SK-N-SH (cell line): ENCODE results near the gene ATP13A4. TPM values are rescaled to one million over a fixed set of nuclear protein-coding genes. Genes with fewer than 3 reads are reported as not detected.

Experiments
- CTCF ChIA-PET: fragments of 300-600, 350-600 bp; formaldehyde crosslinking; extraction: SDS; loops from one replicate; lab custom pipeline; 2021; lab: Yijun Ruan, JAX
- POLR2A ChIA-PET: fragments of 350-600 bp; sonication (Branson Sonifier 250); formaldehyde crosslinking; extraction: SDS; loops from one replicate; lab custom pipeline; 2020; ENCODE audit warnings: antibody characterized with exemption, inconsistent platforms; lab: Yijun Ruan, JAX
- DNase-seq: peaks from one replicate; pipeline ENCODE4 v3.0.0; 2012
- H2AFZ ChIP-seq: fragments of 200-600 bp; sonication (generic); 2 replicates; pipeline ENCODE4 v1.8.1; 2016; ENCODE audit warnings: antibody characterized with exemption, mild to moderate bottlenecking, low read depth
- H3F3A ChIP-seq: fragments of 200-600 bp; sonication (generic); replicated peaks from 2 replicates; pipeline ENCODE3; 2016; ENCODE audit warnings: antibody characterized with exemption, mild to moderate bottlenecking; ENCODE audit not compliant: insufficient read depth
- H3K27ac ChIP-seq, 2 experiments: fragments of 200-500 bp in 1 of 2; fragments of 200-600 bp in 1 of 2; sonication (Bioruptor generic) in 1 of 2; sonication (generic), shearing (Covaris generic) in 1 of 2; 2 replicates each; pipeline versions ENCODE4 v1.5.1 to v1.6.1; 2014 to 2016; ENCODE audit warnings: low read depth in 2 of 2, inconsistent platforms in 1 of 2, low read length in 1 of 2, mild to moderate bottlenecking in 1 of 2, mixed read lengths in 1 of 2
- H3K27me3 ChIP-seq: fragments of 200-600 bp; sonication (generic), shearing (Covaris generic); 2 replicates; pipeline ENCODE4 v1.6.1; 2016; ENCODE audit warnings: mixed run types; ENCODE audit not compliant: insufficient read depth
- H3K36me3 ChIP-seq, 2 experiments: fragments of 200-500 bp in 1 of 2; fragments of 200-600 bp in 1 of 2; sonication (Bioruptor generic) in 1 of 2; sonication (generic) in 1 of 2; replicated peaks in 1 of 2; 2 replicates each; pipeline versions ENCODE3 to v1.5.1; 2014 to 2016; ENCODE audit warnings: low read length in 1 of 2, mild to moderate bottlenecking in 1 of 2; ENCODE audit not compliant: insufficient read depth in 2 of 2, control insufficient read depth in 1 of 2
- H3K4me1 ChIP-seq, 2 experiments: fragments of 200-500 bp in 1 of 2; fragments of 200-600 bp in 1 of 2; sonication (Bioruptor generic) in 1 of 2; sonication (generic), shearing (Covaris generic) in 1 of 2; 2 replicates each; pipeline versions ENCODE4 v1.5.1 to v1.6.1; 2014 to 2016; ENCODE audit warnings: low read depth in 1 of 2, low read length in 1 of 2, mixed run types in 1 of 2; ENCODE audit not compliant: insufficient read depth in 2 of 2, control insufficient read depth in 1 of 2
- H3K4me2 ChIP-seq: fragments of 200-600 bp; sonication (generic), shearing (Covaris generic); 2 replicates; pipeline ENCODE4 v1.6.1; 2017; ENCODE audit warnings: mixed run types
- H3K4me3 ChIP-seq, 2 experiments: fragments of 200-500 bp in 1 of 2; fragments of 200-600 bp in 1 of 2; sonication (Bioruptor generic) in 1 of 2; sonication (generic), shearing (Covaris generic) in 1 of 2; 2 replicates each; pipeline versions ENCODE4 v1.5.1 to v1.8.1; 2014 to 2016; ENCODE audit warnings: low read depth in 2 of 2, inconsistent platforms in 1 of 2, low read length in 1 of 2, mild to moderate bottlenecking in 1 of 2, mixed read lengths in 1 of 2, moderate library complexity in 1 of 2
- H3K79me2 ChIP-seq: fragments of 200-600 bp; sonication (generic); 2 replicates; pipeline ENCODE4 v1.8.1; 2017; ENCODE audit warnings: mild to moderate bottlenecking; ENCODE audit not compliant: insufficient read depth
- H3K9ac ChIP-seq: fragments of 200-600 bp; sonication (generic); 2 replicates; pipeline ENCODE4 v1.6.1; 2017; ENCODE audit warnings: mixed run types
- H3K9me2 ChIP-seq: fragments of 200-600 bp; sonication (generic); 2 replicates; pipeline ENCODE4 v1.6.1; 2017; ENCODE audit warnings: mixed run types
- H3K9me3 ChIP-seq: fragments of 200-600 bp; sonication (generic); 2 replicates; pipeline ENCODE4 v1.6.1; 2017; ENCODE audit warnings: mixed run types, mild to moderate bottlenecking, moderate library complexity
- H4K20me1 ChIP-seq: fragments of 200-600 bp; sonication (generic); 2 replicates; pipeline ENCODE4 v1.6.1; 2017; ENCODE audit warnings: mild to moderate bottlenecking, mixed run types; ENCODE audit not compliant: insufficient read depth
- EZH2phosphoT487 ChIP-seq: fragments of 200-600 bp; sonication (generic); IDR thresholded peaks from 2 replicates; pipeline ENCODE4 v1.6.1; 2017; ENCODE audit warnings: low read depth, mixed run types, mild to moderate bottlenecking, antibody characterized with exemption, moderate library complexity, borderline replicate concordance
- FOXJ3 ChIP-seq: sonication (generic); formaldehyde crosslinking; IDR thresholded peaks from 2 replicates; pipeline ENCODE4 v1.5.1; 2020; ENCODE audit warnings: mild to moderate bottlenecking, missing genetic modification reagents
- GATA2 ChIP-seq: sonication (generic); formaldehyde crosslinking; IDR thresholded peaks from 2 replicates; pipeline ENCODE4 v1.5.0; 2020; ENCODE audit warnings: mild to moderate bottlenecking, missing genetic modification reagents
- NRF1 ChIP-seq: IDR thresholded peaks from 2 replicates; pipeline ENCODE4 v1.6.1; 2012; ENCODE audit warnings: low read depth, mild to moderate bottlenecking, low read length
- RAD21 ChIP-seq: IDR thresholded peaks from 2 replicates; pipeline ENCODE4 v1.6.1; 2012; ENCODE audit warnings: mild to moderate bottlenecking, low read length
- RFX5 ChIP-seq: IDR thresholded peaks from 2 replicates; pipeline ENCODE4 v1.6.1; 2012; ENCODE audit warnings: mild to moderate bottlenecking, improper control_type of control experiment, low read length
- TAF1 ChIP-seq: IDR thresholded peaks from 2 replicates; pipeline ENCODE4 v1.6.1; 2012; ENCODE audit warnings: low read depth, mild to moderate bottlenecking, low read length, moderate library complexity, borderline replicate concordance
- TEAD4 ChIP-seq: IDR thresholded peaks from 2 replicates; pipeline ENCODE4 v1.4.0; 2012; ENCODE audit warnings: mild to moderate bottlenecking, borderline replicate concordance; ENCODE audit not compliant: insufficient read depth
- WGBS: methylation state at CpG from one replicate; pipeline ENCODE4 v1.1.6; 2017; ENCODE audit warnings: low lambda C conversion rate; 5-methylcytosine and 5-hydroxymethylcytosine counted together
- polyA plus RNA-seq, 3 experiments: library from polyadenylated mRNA; depleted of rRNA; stranded (reverse); fragments of >200 nt; gene quantifications; 2 replicates each; pipeline ENCODE4 v1.2.3, GENCODE V29; 2012
- TF ChIP-seq, protein P1 (sequence below): fragments of 200-600 bp; sonication (generic); IDR thresholded peaks from 2 replicates; pipeline ENCODE4 v1.6.1; 2017; ENCODE audit warnings: antibody characterized with exemption, mild to moderate bottlenecking, moderate library complexity
- TF ChIP-seq, protein P2 (sequence below): fragments of 150-350 bp; IDR thresholded peaks from 2 replicates; pipeline ENCODE4 v1.6.1; 2017; ENCODE audit warnings: antibody characterized with exemption, low read length, low read depth, borderline replicate concordance
- TF ChIP-seq, protein P3 (sequence below): IDR thresholded peaks from 2 replicates; pipeline ENCODE4; 2012

Gene ATP13A4
- polyA plus RNA-seq, 1 of the 3 experiments (the other 2 are of a cell fraction), result 0.02 TPM

DNA sequence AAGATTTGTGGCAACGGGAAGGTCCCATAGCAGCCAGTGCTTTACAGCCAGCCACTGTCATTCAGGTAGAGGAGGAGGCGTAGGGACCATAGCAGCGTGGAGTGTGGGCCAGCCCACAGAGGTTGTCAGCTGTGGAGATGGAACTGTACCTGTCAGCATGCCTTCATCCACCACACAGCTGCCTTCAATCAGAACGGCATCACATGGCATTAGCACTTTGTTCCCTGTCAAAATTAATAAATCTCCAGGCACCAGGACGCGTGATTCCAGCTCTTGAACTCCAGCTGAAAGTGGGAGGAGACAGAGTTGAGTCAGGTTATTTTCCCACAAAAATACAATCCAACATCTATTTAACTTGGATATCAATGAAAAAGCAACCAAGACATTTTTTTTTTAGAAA, 84.0 kb downstream of the ATP13A4 start (continued):
- TF ChIP-seq, protein P1, sequence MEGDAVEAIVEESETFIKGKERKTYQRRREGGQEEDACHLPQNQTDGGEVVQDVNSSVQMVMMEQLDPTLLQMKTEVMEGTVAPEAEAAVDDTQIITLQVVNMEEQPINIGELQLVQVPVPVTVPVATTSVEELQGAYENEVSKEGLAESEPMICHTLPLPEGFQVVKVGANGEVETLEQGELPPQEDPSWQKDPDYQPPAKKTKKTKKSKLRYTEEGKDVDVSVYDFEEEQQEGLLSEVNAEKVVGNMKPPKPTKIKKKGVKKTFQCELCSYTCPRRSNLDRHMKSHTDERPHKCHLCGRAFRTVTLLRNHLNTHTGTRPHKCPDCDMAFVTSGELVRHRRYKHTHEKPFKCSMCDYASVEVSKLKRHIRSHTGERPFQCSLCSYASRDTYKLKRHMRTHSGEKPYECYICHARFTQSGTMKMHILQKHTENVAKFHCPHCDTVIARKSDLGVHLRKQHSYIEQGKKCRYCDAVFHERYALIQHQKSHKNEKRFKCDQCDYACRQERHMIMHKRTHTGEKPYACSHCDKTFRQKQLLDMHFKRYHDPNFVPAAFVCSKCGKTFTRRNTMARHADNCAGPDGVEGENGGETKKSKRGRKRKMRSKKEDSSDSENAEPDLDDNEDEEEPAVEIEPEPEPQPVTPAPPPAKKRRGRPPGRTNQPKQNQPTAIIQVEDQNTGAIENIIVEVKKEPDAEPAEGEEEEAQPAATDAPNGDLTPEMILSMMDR, result no peak

DNA sequence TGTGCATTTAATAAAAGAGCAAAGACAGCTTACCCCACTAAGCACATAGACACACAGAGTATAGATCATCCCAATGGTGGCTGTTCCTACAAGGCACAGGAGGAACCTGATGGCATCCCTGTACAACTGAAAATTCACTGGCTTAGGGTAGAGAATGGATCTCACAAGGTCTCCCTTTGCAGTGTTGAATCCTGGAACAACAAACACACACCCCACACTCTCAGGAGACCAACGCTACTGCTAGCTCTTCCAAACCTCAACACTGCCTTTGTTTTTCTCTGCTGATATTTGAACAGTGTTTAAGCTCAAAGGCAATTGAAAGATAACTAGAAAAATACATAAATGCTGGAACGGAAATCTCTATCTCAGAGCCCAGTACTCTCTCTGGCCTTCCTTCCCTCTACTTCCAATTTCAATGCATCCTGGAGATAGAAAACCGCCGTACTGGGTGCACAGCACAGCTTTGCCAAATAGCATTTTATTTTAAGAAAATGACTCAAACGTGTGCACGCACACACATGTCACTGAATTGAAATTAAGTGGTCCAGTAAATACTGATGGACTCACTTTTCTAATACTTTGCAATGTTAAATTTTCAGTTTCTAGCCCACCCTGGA, 88.6 kb downstream of the ATP13A4 start:
- H3K27ac ChIP-seq, result no peak overlapping the region
- CTCF ChIA-PET, result interaction anchor here (1.4 to 3.0 kb wide), 2 partner anchors 106 to 653 kb away, joined by 6 to 9 read pairs; no protein-coding TSS in a partner anchor
- no peak overlapping the region for H3K4me3 ChIP-seq
- no peaks in the 10 kb centered on the region for H3K4me1 ChIP-seq
- no peaks in the 10 kb centered on the region for H3K36me3 ChIP-seq
- POLR2A ChIA-PET, result no interaction called here
- H3K9me2 ChIP-seq, result no peaks in the 10 kb centered on the region
- WGBS, result 35% methylated on average over 6 of the region's 6 CpGs
- H2AFZ ChIP-seq, result no peak overlapping the region
- no peaks in the 10 kb centered on the region; the same call in none of the 2 replicates for H3K27me3 ChIP-seq
- H3K9me3 ChIP-seq, result no peaks in the 10 kb centered on the region
- H3K79me2 ChIP-seq, result no peaks in the 10 kb centered on the region
- H3K9ac ChIP-seq, result no peak overlapping the region
- no peak for DNase-seq
- H3F3A ChIP-seq, result no peaks in the 10 kb centered on the region
- H3K4me2 ChIP-seq, result no peak overlapping the region
- no peaks in the 10 kb centered on the region for H4K20me1 ChIP-seq
- TF ChIP-seq TAF1, result no peak
- TF ChIP-seq FOXJ3 (CRISPR knock-in tag), result no peak
- TF ChIP-seq TEAD4, result no peak
- TF ChIP-seq, protein P1, result no peak
- TF ChIP-seq, protein P2, sequence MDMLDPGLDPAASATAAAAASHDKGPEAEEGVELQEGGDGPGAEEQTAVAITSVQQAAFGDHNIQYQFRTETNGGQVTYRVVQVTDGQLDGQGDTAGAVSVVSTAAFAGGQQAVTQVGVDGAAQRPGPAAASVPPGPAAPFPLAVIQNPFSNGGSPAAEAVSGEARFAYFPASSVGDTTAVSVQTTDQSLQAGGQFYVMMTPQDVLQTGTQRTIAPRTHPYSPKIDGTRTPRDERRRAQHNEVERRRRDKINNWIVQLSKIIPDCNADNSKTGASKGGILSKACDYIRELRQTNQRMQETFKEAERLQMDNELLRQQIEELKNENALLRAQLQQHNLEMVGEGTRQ, result no peak
- no peak for TF ChIP-seq EZH2phosphoT487
- TF ChIP-seq NRF1, result no peak
- TF ChIP-seq, protein P3, sequence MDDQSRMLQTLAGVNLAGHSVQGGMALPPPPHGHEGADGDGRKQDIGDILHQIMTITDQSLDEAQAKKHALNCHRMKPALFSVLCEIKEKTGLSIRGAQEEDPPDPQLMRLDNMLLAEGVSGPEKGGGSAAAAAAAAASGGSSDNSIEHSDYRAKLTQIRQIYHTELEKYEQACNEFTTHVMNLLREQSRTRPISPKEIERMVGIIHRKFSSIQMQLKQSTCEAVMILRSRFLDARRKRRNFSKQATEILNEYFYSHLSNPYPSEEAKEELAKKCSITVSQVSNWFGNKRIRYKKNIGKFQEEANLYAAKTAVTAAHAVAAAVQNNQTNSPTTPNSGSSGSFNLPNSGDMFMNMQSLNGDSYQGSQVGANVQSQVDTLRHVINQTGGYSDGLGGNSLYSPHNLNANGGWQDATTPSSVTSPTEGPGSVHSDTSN, result no peak
- no peak for TF ChIP-seq RAD21
- no peak for TF ChIP-seq RFX5
- no peak for TF ChIP-seq GATA2 (CRISPR knock-in tag)
